ENCODE results near the gene COL6A2. TPM values are rescaled to one million over a fixed set of nuclear protein-coding genes. Genes with fewer than 3 reads are reported as not detected.
"Not testable (repeated sequence)": the region's sequence is repeated elsewhere in the genome, so short reads cannot be mapped to it uniquely, and the experiment has no call there.

Gene COL6A2
- total and polyA plus RNA-seq, 10 donors = 101 to 259 (median 192) TPM

DNA sequence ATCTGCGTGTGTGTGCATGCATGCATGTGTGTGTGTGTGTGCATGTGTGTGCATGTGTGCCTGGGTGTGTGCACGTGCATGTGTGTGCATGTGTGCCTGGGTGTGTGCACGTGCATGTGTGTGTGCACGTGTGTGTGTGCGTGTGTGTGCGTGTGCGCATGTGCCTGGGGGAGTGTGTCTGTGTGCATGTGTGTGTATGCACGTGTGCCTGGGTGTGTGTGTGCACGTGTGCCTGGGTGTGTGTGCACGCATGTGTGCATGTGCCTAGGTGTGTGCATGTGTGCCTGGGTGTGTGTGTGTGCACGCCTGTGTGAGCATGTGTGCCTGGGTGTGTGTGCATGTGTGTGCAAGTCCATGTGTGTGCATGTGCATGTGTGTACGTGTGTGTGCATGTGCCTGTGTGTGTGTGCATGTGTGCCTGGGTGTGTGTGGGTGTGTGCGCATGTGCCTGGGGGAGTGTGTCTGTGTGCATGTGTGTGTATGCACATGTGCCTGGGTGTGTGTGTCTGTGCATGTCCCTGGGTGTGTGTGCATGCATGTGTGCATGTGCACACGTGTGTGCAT, 29.3 kb upstream of the COL6A2 start:
- intact Hi-C loops (cut with DNase I; ENCODE audit: low total_unique reads) = no loop called here
- H3K4me1 ChIP-seq = peaks cover 5 to 24% (median 13%) of the 10 kb centered on the region in 6 donors
- H3K27me3 ChIP-seq (replicated peaks in 1 of 7) = peaks cover 0 to 36% (median 0%) of the 10 kb centered on the region in 7 donors
- H3K36me3 ChIP-seq = no peaks in the 10 kb centered on the region
- H3K4me3 ChIP-seq = no peak overlapping the region
- no peak overlapping the region for H3K27ac ChIP-seq
- WGBS, 5 donors = 62 to 88% (median 72%) methylated on average over 9 to 14 of the region's 14 CpGs
- no peaks in the 10 kb centered on the region for H3K9me3 ChIP-seq
- DNase-seq = no peak
- no peak for TF ChIP-seq POLR2AphosphoS5 (IDR thresholded peaks at IDR 0.05)
- TF ChIP-seq, protein P1, sequence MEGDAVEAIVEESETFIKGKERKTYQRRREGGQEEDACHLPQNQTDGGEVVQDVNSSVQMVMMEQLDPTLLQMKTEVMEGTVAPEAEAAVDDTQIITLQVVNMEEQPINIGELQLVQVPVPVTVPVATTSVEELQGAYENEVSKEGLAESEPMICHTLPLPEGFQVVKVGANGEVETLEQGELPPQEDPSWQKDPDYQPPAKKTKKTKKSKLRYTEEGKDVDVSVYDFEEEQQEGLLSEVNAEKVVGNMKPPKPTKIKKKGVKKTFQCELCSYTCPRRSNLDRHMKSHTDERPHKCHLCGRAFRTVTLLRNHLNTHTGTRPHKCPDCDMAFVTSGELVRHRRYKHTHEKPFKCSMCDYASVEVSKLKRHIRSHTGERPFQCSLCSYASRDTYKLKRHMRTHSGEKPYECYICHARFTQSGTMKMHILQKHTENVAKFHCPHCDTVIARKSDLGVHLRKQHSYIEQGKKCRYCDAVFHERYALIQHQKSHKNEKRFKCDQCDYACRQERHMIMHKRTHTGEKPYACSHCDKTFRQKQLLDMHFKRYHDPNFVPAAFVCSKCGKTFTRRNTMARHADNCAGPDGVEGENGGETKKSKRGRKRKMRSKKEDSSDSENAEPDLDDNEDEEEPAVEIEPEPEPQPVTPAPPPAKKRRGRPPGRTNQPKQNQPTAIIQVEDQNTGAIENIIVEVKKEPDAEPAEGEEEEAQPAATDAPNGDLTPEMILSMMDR (IDR thresholded peaks at IDR 0.05 in 8 of 11, conservative IDR thresholded peaks at IDR 0.05 in 3 of 11) = no peak

DNA sequence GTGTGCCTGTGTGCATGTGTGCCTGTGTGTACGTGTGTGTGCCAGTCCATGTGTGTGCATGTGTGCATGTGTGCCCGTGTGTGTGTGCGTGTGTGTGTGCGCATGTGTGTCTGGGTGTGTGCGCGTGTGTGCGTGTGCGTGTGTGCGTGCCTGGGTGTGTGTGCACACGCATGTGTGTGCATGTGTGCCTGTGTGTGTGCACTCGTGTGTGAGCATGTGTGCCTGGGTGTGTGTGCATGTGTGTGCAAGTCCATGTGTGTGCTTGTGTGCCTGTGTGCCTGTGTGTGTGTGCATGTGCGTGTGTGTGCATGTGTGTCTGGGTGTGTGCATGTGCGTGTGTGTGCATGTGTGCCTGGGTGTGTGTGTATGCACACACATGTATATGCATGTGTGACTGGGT, 28.7 kb upstream of the COL6A2 start:
- DNase-seq = no peak
- WGBS, 5 donors = 72 to 95% (median 86%) methylated on average over 9 to 13 of the region's 13 CpGs
- Histone ChIP-seq H3K4me1 (peaks cover 5 to 24% (median 13%) of the 10 kb centered on the region in 6 donors), H3K27ac (no peak overlapping the region), H3K27me3 (replicated peaks in 1 of 7) (peaks cover 0 to 30% (median 0%) of the 10 kb centered on the region in 7 donors), H3K9me3 (no peaks in the 10 kb centered on the region), H3K36me3 (no peaks in the 10 kb centered on the region), H3K4me3 (no peak overlapping the region)
- TF ChIP-seq, protein P1 (IDR thresholded peaks at IDR 0.05 in 8 of 11, conservative IDR thresholded peaks at IDR 0.05 in 3 of 11) = no peak
- no peak for TF ChIP-seq POLR2AphosphoS5 (IDR thresholded peaks at IDR 0.05)
- no peak for TF ChIP-seq POLR2A (IDR thresholded peaks at IDR 0.05)
- intact Hi-C loops (cut with DNase I; ENCODE audit: low total_unique reads) = no loop called here

DNA sequence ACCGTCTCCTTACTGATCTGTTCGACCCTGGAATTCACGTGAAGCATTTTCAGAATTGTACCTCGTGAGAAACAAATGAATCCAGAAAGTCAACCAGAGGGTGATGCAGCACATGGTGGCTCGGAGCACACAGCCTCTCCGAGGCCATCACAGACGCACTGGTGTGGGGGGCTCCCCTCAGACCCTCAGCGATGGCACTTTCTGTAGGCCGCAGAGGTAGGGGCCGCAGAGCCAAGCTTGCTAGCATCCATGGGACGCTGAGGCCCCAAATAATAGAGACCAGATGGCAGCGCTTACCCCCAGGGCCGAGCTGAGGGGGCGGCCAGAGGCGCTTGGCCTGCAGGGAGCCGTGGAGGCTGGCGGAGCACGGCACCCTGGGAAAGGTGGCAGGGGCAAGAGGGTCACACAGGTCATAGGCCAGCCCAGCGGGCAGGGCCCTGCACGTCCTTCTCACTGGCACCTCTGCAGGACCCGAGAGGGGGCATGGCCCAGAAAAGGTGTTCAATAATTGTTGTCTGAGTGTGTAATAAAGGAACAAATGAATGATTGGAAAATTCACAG, 28.1 kb upstream of the COL6A2 start:
- TF ChIP-seq POLR2AphosphoS5 (IDR thresholded peaks at IDR 0.05) = no peak
- no peak for TF ChIP-seq POLR2A (IDR thresholded peaks at IDR 0.05)
- TF ChIP-seq, protein P1 (IDR thresholded peaks at IDR 0.05 in 8 of 11, conservative IDR thresholded peaks at IDR 0.05 in 3 of 11) = no peak
- peaks cover 5 to 24% (median 13%) of the 10 kb centered on the region in 6 donors for H3K4me1 ChIP-seq
- DNase-seq = peak; percentile 56

DNA sequence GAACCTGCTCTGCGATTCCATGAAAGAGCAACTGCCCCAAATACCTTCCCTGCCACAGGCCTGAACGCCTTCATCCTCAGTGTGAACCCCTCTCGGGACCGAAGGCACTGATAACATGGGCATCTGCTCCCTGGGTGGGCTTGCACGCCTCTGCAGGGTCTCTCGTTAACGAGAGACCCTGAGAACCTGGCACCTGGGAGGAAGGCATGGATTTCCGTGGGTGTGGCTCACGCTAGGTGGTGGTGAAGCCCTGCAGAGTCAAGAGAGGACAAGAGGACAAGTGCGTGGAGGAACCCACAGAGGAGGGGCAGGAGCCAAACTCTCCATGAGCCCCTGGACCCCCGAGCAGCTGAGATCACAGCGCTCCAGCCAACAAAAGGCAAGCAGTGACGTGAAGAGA, 26.8 kb upstream of the COL6A2 start:
- H3K4me1 ChIP-seq = peaks cover 0 to 12% (median 4%) of the 10 kb centered on the region in 6 donors
- peaks cover 0 to 14% (median 0%) of the 10 kb centered on the region in 7 donors for H3K27me3 ChIP-seq (replicated peaks in 1 of 7)
- intact Hi-C loops (cut with DNase I; ENCODE audit: low total_unique reads) = no loop called here
- H3K9me3 ChIP-seq = no peaks in the 10 kb centered on the region
- no peak for TF ChIP-seq POLR2A (IDR thresholded peaks at IDR 0.05)
- TF ChIP-seq, protein P1 (IDR thresholded peaks at IDR 0.05 in 8 of 11, conservative IDR thresholded peaks at IDR 0.05 in 3 of 11) = no peak
- no peak for TF ChIP-seq POLR2AphosphoS5 (IDR thresholded peaks at IDR 0.05)
- no peak overlapping the region for H3K27ac ChIP-seq
- WGBS, 5 donors = 78 to 89% (median 83%) methylated on average over 13 of the region's 13 CpGs
- H3K36me3 ChIP-seq = no peaks in the 10 kb centered on the region
- no peak overlapping the region for H3K4me3 ChIP-seq
- DNase-seq = peak; percentile 27

More for the DNA sequence above, 28.1 kb upstream of the COL6A2 start:
- H3K4me3 ChIP-seq = no peak overlapping the region
- no peak overlapping the region for H3K27ac ChIP-seq
- no peaks in the 10 kb centered on the region for H3K36me3 ChIP-seq
- peaks cover 0 to 26% (median 0%) of the 10 kb centered on the region in 7 donors for H3K27me3 ChIP-seq (replicated peaks in 1 of 7)
- WGBS, 5 donors = 90 to 97% (median 91%) methylated on average over 17 to 21 of the region's 21 CpGs
- intact Hi-C loops (cut with DNase I; ENCODE audit: low total_unique reads) = no loop called here
- H3K9me3 ChIP-seq = no peaks in the 10 kb centered on the region

DNA sequence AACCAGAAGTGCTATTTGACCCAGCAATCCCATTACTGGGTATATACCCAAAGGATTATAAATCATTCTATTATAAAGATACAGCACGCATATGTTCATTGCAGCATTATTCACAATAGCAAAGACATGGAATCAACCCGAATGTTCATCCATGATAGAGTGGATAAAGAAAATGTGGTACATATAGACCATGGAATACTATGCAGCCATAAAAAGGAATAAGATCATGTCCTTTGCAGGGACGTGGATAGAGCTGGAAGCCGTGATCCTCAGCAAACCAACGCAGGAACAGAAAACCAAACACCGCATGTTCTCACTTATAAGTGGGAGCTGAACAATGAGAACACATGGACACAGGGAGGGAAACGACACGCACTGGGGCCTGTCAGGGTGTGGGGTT, 21.2 kb upstream of the COL6A2 start:
- H3K27ac ChIP-seq; H3K4me1 ChIP-seq; intact Hi-C loops (cut with DNase I; ENCODE audit: low total_unique reads); H3K4me3 ChIP-seq; H3K36me3 ChIP-seq; DNase-seq; H3K9me3 ChIP-seq: not testable (repeated sequence)
- WGBS, 5 donors = 91 to 94% (median 91%) methylated on average over 8 of the region's 8 CpGs
- H3K27me3 ChIP-seq (replicated peaks in 1 of 7) = peaks cover 0 to 14% (median 0%) of the 10 kb centered on the region in 7 donors

Measured in spleen (tissue), 11 donors.